Stimulated activated CD4-positive, alpha-beta T cell treated with anti-CD3 and anti-CD28 coated beads, Interleukin-15, amount 100 ng/mL, for 48 hours (primary cell): ENCODE results near the gene MGAT1.
A peak's percentile ranks its signal among the peaks of the same experiment; 100 is the strongest.
"Not testable (repeated sequence)": the region's sequence is repeated elsewhere in the genome, so short reads cannot be mapped to it uniquely, and the experiment has no call there.

Experiments
- DNase-seq, 2 donors: peaks; one replicate each; pipeline ENCODE4 v3.0.0-alpha.2; 2020; ENCODE audit warnings: low read depth in 2 of 2

Gene MGAT1

DNA sequence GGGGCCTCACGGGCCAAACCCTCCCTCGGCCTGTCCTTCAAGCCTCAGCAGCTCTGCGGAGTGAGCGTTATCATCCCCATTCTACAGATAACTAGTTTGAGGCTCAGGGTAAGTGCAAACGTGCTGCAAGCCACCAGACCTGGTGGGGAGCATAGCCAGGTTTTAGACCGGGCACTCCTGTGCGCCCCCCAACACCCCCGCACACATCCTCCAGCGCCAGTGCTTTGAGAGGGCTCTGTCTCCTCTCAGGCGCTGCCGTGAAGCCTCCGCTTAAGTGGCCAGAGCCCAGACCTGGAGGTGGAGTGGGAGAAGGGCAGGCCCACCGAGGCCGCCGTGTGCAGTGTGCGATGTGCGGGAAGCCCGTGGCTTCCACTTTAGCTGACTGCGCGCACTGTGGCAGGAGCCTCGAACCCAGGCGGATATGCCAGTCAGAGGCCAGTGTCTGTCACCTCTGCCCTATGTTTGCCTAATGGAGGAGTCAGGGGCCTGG, 1.6 kb upstream of the MGAT1 start:
- no peak for DNase-seq

DNA sequence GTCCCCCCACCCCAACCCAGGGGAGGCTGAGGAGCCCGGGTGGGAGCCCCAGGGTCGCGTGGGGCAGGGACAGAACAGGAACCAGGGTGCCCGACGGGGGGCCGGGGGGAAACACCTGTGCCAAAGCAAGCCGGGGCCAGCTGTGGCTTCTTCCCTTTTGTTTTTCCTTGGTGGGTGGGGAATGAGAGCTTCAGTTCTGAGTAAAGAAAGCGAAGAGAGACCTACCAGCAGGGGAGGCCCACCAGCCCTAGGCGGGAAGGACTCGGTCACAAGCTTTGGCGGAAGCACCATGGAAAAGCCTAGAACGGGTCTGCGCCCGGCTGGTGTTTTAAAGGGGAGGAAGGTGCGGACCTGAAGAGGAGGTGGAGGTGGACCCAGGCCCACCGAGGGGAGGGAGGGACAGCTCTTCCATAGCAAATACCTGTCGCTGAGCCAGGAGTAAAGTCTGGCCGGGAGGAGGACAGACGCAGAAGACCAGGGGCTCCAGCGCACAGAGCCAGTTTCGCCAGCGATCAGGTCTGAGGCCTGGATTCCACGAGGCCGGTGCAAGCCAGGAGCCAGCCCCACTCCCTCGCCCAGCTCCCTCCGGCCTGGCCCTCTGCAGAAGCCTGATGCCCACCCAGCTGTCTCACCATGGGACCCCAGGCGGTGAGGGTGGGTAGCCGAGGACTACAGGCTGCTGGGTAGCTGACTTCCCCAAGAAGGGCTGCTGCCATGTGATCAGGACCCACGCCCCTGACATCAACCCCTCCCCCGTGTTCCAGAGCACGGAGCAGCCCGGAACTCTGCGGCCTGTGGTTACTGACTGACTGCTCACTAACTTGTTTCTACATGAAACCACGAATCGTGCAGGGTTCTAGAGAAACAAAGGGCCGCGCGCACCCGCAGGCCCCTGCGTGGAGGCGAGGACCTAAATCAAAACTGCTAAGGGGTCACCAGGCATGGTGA, 849 bp upstream of the MGAT1 start:
- peak; percentile 84 to 89 for DNase-seq

DNA sequence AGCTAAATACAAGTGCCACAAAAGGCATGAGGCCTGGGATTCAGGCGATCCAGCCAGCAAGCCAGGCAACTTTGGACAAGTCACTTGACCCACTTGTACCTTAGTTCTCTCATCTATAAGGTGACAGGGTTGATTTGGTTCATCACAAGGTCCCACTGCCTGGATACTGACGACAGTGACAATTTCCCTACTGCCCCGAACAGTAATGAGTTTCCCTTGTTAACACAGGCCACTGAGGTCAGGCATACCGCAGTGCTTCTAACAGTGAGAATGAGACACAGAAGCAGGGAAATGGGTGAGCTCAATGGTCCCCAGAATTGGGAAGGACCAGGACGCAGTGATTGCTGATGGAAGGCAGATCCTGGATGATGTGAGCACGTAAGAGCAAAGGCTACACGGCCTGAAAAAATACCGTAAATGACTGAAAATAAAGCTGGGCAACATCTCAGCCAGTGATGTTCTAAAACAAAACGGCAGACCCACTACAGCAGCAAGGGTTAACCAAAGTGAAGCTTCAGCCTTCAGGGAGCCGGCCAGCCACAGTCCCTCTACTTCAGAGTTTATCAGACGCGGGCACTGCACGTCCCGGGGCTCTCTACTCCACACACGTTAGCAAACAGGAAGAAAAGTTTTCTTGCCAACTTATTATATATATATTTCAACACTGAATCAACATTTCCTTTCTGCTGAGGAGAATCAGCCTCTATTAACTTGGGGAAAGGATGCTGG, 846 bp downstream of the MGAT1 start:
- no peak for DNase-seq

DNA sequence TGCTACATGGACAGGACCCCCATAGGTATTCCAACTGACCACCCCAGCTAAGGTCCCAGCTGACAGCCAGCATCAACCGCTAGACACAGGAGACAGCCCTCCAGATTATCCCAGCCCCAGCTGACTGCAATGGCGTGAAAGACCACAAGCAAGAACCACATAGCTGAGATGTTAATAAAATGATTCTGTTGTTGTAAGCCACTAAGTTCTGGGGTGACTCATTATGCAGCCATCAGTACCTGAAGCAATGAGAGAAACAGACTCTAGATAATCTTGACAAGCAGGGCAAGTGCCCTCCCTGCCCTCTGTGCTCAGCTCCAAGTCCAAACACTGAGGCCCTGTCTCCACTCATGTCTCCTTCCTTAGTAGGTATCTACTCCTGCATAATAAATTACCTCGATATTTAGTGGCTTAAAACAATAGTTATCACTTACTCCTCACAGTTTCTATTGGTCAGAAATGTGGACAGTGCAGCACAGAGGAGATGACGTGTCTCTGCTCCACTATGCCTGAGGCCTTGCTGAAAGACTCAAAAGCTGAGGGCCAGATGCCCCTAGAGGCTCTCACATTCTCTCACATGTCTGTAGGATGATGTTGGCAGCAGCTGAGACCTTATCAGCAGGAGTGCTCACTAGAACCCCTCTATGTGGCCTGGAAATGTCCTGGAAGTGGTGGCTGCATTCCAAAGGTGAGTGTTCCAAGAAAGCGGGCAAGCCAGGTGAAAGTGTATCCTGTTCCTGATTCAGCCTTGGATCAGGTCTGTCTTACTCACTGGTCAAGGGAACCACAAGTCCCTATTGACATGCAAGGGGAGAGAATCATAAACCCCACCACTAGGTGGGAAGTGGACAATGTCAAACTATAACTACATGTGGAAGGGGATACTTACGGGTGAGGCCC, 2.5 kb downstream of the MGAT1 start:
- no peak for DNase-seq

DNA sequence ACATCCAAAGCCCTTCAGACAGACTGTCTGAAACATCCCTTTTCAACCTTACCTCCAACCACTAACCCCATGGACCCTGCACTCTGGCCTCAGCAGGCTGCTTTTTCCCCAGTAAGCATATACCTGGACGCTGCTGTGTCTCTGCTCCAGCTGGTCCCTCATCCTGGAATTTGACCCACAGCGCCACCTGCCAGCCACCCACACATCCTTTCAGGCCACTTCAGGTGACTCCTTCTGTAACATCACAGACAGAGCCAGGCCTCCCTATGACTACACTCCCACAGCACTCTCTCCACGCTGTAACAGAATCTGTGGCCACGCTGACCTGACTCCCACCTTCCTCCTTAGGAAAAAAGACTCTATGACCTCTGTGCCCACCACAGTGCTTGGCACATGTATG, 3.4 kb downstream of the MGAT1 start:
- no peak for DNase-seq

DNA sequence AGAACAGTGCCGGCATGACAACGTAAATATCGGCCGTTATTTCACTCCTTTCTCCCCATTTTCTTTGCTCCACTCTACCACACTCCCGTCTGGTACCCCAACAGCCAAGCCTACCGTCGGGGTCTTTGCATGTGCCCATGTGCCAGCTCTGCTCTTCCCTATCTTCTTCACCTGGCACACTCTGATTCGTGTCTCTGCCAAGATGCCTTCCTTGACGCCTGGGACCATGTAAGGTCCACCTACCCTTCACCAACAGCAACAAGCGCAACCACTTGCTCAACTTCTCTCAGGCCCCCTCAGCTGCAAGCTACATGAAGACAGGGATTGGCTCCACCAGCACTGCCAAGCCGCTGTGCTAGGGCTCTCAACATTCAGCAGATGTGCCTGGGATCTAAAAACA, 4.4 kb downstream of the MGAT1 start:
- no peak for DNase-seq

DNA sequence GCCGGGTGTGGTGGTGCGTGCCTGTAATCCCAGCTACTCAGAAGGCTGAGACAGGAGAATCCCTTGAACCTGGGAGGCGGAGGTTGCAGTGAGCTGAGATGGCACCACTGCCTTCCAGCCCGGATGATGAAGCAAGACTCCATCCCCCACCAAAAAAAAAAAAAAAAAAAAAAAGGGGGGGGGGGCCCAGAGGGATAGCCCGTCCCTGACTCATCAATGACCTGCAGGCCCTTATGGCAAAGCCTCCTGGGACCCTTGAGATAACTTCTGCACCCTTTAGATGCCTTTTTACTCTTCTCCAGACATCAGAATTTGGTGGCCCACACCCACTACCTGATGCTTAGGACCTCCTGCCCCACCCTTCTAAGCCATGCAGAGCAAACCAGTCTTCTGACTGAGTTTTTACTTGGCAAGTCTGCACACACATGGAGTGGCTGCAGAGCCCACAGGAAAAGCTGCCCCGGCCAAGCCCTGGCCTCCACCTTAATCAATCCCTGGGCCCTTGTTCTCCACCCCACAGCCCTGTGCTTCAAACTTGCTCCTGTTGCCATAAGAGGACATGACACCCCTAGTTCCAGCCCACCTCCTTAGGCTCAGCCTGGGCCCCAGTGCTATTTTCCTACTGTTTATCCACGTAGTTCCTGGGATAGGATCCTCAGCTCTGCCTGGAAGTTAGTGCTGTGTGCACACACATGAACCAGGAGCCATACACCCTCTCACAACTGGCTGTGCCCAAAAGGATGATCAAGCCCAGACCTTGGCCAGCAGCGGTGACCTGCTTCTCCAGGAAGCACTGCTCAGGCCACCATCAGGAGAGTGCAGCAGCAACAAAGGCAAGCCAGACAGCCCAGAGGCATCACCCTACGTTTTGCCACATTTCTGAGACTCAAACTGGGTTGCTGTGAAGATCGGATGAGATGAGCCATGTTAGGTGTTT, 5.1 kb downstream of the MGAT1 start:
- no peak for DNase-seq

DNA sequence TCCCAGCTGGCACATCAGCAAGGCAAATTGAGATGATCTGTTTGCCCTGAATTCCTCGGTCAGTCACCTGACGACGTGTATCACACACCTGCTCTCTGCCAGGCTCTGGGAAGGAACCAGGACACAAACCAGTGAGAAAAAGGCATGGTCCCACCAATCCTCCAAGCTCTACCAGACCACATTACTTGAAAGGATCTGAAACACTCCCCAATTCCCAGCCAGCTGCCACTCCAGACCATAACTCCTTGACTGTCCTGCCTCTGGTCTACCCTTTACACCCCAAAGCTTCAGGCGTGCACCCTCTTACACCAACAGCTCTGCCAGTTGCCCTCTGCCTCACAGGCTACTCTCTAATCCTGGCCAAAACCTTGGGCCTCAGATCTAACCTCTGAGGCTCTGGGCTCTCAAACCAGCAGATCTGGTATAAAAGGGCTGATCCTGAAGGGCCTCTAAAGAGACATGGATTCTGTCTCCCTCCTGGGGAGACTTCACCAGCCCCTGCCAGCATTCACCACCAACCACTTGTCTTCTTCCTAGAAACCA, 6.8 kb downstream of the MGAT1 start:
- no peak for DNase-seq

DNA sequence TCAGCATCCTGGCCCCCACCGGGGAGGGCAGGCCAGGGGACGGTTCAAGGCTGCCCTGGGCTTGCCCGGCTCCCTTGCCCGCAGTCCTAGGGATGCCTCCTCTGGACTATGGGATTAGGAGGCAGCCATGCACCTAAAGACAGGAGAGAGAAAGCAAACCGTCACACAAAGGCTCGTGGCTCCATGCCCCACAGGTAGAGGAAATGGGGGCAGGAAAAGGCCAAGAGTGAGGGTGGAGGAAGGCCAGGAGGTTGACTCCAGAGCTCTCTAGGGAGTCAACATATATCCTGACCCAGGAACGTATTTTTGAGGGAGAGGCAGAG, 9.7 kb downstream of the MGAT1 start:
- DNase-seq: no peak

DNA sequence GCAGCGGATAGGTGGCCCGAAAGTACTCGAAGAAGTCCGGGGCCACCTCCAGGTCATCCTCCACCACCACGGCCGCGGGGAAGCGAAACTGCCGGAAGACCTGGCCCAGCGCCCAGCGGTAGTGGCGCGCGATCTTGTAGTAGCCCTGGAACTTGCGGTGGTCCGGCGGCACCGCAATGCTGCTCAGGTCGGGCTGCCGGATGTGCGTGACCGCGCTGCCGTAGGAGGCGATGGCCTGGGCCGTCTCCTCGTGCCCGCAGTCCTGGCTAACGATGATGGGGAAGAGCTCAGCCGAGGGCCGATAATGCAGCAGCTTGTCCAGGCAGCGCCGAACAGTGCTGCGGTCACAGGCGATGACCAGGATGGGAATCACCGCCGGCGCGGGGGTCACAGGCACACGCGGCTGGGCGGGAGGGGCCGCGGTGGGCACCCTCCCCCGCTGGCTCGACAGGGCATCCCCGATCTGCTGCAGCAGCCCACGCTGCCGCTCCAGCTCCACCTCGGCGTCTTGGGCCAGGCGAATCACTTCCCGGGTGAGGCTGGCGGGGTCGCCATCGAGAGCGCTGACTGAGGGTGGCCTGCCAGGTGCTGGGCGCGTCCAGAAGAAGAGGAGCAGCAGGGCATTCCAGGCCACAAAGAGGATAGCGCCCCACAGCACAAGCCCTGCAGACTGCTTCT, 10.2 kb downstream of the MGAT1 start:
- DNase-seq: no peak

DNA sequence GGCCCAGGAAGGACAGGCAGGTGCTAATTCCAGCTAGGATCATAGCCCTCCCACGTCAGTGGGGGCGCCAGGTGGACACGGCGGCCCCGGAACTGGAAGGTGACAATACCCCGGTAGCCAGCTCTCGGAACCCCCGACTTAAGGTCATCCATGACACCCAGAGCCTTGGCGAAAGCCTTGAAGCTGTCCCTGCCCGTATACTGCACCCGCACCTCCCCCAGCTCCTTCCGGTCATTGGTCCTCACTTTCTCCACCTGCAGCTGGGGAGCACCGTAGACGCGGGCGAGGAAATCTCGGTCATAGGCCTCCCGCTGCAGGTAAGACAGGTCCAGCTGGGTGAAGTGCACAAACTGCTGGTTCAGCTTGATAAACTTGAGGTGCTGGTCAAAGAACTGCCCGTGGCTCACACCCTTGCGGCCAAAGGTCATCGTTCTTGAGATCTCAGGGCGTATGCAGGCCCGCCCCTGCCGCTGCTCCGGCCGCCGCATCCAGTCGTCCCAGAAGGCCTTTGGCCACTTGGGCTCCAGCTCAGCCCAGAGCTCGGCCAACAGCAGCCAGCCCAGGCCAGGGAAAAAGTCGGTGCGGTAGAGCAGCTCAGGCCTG, 10.9 kb downstream of the MGAT1 start:
- DNase-seq: no peak

DNA sequence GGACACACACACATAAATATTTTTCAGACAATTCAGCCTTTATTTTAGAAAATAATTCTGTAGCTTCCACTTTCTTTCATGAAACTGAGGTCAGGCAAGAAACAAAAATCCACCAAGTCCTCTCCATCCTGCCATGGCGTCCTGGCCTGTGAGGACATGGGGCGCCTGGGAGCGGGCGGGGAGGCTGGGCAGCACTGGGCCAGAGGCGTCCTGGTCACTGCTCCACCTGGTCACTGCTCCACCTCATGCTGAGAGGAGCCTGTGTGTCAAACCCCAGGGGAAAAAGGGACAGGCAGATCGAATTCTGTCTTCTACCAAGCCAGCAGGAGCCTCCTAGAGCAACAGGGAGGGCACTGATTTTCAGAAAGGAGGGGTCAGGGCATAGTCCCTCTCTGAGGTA, 12.1 kb downstream of the MGAT1 start:
- no peak for DNase-seq

DNA sequence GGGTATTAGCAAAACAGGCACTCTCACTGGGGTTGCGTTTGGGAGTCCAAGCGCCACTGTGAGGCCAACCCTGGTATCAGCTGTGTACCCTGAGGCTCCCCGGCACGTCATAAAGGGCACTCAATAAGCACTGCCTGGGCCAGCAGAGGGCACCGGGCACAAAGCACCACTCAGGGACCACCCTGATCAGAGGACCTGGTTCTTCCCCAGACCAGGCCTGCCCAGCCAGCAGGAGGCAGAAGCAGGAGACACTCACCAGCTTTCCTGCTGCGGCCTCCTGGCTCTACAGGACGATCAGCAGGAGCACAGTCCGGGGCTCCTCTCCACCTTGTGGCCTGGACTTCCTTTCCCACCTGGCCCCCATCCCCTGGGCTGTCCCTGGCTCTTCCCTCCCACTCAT, 12.6 kb downstream of the MGAT1 start:
- DNase-seq: no peak

DNA sequence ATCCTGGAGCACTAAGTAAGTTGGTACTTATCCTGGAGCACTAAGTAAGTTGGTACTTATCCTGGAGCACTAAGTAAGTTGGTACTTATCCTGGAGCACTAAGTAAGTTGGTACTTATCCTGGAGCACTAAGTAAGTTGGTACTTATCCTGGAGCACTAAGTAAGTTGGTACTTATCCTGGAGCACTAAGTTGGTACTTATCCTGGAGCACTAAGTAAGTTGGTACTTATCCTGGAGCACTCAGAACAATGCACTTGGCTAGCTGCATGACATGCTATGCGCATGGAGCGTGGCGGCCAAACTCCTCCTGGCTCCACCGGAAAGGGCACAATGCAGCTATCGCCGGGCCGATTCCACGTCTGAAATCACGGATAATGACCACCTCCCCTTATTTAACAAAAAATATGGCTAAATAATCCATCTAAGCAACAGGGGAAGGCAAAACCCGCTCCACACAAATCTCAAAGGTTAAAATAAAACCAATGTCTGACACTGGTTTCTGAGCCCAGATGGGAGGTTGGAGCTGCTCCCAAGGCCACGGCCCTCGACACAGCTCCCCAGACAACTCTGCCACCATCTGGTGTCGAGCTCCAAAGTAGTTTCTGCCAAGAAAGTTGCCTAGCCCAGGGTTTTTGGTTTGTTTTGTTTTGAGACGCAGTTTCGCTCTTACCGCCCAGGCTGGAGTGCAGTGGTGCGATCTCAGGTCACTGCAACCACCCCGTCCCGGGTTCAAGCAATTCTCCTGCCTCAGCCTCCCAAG, 13.8 kb downstream of the MGAT1 start:
- DNase-seq: not testable (repeated sequence)

DNA sequence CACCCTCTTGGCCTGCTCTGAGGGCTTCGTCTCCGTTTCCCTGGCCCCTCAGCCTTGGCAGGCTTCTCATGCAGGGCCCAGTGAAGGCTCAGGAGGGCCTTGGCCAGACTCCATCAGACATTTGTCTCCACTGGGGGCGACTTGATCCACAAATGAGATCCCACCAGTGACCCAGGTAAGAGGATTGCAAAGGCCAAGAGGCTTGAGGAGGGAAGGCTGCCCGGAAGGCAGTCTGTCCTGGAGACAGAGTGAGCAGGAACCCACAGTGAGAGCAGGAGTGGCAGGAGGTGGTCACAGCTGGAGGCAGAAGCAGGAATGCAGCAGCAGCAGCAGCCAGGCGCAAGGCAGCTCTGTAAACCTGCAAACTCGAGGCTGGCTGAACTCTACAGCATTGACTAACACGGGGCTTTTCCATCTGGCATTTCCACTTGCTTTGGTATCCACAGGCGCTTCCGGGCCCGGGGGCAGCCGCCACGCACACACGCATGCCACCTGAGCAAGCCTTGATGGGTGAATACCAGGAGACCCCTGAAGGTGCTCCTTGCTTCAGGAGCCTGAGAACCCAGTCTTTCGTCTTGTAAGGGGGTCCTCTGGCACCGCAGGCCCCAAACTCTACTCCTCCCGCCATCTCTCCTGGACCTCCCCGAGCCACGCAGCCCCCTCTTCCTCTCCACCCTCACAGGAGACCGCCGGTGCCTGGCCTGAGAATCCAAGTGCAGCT, 14.7 kb downstream of the MGAT1 start:
- DNase-seq: no peak

DNA sequence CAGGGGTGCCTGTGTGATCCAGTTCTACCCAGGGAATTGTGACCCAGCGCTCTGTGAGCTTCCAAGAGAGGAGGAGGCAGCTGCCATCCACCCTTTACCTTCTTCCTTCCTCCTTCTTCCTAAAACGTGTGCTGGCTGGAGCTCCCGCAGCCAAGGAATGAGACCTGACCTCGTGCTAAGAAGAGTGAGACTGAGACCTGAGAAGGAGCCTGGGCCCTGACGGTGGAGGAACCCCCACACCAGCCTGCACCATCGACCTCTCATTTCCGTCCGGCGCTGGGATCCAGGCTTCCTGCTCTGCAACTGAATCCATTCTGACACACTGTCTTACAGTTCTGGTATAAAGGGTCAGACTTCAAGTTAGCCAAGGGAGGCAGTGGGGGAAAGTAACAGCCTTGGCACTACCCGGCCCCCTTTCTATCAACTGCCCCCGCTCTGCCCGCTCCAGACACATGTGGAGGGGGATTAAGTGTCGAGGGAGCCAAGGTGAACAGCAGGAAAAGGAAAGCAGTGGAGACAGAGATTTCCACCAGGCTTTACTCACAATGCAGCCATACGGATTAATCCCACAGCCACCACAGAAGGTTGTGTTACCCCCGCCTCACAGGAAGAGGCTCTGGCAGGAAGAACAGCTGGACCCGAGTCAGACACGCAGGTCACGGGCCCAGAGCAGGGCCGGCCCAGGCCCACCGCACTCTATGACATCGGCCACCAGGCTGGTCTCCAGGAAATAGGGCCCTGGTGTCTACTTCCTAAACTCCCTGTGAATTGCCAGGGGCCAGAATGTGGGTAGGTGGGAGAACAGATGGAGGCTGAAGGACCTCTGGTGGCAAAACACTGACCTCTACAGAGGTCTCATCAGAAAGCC, 15.8 kb downstream of the MGAT1 start:
- DNase-seq: no peak

DNA sequence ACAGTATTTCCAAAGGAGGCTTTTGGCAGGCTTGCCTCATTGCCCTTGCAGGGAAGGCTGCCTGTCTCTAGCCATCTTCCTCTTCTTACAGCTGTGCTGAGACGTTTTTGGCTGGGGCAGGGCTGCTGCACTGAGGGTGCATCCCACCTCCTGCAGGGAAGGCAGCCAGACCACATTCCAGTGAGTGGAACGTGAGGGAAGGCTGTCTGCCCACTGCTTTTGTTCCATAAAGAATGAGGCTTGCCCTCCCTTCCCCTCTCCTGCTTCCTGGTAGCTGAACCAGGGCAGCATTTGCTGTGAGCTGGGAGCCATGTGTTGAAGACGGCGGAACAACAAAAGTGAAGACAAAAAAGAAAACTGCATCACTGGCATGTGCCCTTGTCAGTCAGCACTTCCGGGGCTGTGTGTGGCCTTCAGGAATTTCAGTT, 16.8 kb downstream of the MGAT1 start:
- DNase-seq: no peak
